Activated CD4-positive, alpha-beta memory T cell treated with anti-CD3 and anti-CD28 coated beads for 36 hours (primary cell): ENCODE results near the gene KIF9. TPM values are rescaled to one million over a fixed set of nuclear protein-coding genes. Genes with fewer than 3 reads are reported as not detected.
A peak's percentile ranks its signal among the peaks of the same experiment; 100 is the strongest.
"Not testable (repeated sequence)": the region's sequence is repeated elsewhere in the genome, so short reads cannot be mapped to it uniquely, and the experiment has no call there.

ENCODE experiments used
- CTCF ChIA-PET: fragments of 350-600 bp; sonication (Branson Sonifier 250); formaldehyde crosslinking; loops from one replicate; lab custom pipeline; 2021; ENCODE audit warnings: antibody characterized with exemption, inconsistent platforms; lab: Charles Lee
- POLR2A ChIA-PET: fragments of 350-600 bp; sonication (Branson Sonifier 250); formaldehyde crosslinking; loops from one replicate; lab custom pipeline; 2021; ENCODE audit warnings: antibody characterized with exemption; lab: Charles Lee
- DNase-seq: peaks from one replicate; pipeline ENCODE4 v3.0.0-alpha.2; 2020
- H3K27ac Mint-ChIP-seq: one replicate; pipeline ENCODE4 v1.8.0; 2021; ENCODE audit warnings: mixed read lengths
- H3K27me3 Mint-ChIP-seq: one replicate; pipeline ENCODE4 v1.8.0; 2021; ENCODE audit warnings: mixed read lengths
- H3K36me3 Mint-ChIP-seq: one replicate; pipeline ENCODE4 v1.8.0; 2021; ENCODE audit warnings: mixed read lengths
- H3K4me1 Mint-ChIP-seq: one replicate; pipeline ENCODE4 v1.8.0; 2021; ENCODE audit warnings: low read depth, mixed read lengths
- H3K4me3 Mint-ChIP-seq: one replicate; pipeline ENCODE4 v1.8.0; 2021; ENCODE audit warnings: mild to moderate bottlenecking, mixed read lengths
- H3K9me3 Mint-ChIP-seq: one replicate; pipeline ENCODE4 v1.8.0; 2021; ENCODE audit warnings: mixed read lengths
- intact Hi-C: fragments of 100-400 bp; cut with micrococcal nuclease; formaldehyde crosslinking; loops from one replicate; pipeline ENCODE4 v1.15.1; 2023
- total RNA-seq, 2 experiments: library from RNA; stranded (reverse); gene quantifications; one replicate each; pipeline ENCODE4 v1.2.3, GENCODE V29; 2021

KIF9 gene, protein sequence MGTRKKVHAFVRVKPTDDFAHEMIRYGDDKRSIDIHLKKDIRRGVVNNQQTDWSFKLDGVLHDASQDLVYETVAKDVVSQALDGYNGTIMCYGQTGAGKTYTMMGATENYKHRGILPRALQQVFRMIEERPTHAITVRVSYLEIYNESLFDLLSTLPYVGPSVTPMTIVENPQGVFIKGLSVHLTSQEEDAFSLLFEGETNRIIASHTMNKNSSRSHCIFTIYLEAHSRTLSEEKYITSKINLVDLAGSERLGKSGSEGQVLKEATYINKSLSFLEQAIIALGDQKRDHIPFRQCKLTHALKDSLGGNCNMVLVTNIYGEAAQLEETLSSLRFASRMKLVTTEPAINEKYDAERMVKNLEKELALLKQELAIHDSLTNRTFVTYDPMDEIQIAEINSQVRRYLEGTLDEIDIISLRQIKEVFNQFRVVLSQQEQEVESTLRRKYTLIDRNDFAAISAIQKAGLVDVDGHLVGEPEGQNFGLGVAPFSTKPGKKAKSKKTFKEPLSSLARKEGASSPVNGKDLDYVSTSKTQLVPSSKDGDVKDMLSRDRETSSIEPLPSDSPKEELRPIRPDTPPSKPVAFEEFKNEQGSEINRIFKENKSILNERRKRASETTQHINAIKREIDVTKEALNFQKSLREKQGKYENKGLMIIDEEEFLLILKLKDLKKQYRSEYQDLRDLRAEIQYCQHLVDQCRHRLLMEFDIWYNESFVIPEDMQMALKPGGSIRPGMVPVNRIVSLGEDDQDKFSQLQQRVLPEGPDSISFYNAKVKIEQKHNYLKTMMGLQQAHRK
- total RNA-seq, result 1 to 10 TPM; 3.3 to 4.9 TPM

DNA sequence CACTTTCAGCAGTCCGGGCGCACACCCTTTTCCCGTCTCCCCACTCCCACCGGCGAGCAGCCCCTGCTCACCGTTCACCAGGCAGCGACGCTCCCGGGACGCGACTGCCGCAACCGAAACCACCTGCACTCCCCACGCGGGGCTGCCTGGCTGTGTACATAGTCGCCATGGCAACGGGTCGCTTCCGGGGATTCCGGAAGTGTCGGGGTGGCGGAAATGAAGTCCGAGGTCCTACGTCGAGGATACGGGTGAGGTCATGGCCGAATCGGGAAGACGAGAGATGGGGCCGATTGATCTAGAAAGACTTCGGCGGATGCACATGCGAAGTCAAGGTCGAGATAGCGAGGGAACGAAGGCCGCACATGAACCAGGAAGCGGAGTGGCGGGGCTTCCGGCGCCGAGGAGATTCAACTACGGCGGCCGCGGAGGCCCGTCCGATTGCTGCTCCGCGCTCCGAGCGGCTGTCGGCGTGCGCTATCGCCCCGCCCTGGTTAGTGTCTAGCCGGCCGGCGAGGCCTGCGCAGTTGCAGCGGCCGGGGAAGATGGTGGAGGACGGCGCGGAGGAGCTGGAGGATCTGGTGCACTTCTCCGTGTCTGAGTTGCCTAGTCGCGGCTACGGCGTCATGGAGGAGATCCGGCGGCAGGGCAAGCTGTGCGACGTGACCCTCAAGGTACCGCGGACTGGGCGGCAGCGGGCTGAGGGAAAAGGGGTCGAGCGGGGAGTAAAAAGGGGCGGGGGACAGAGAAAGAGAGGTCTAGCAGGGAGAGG, at the start of gene KIF9, which contains the start of gene KLHL18:
KIF9 (minus strand) TSS at position 376 of the 769 bp plus-strand sequence. CDS start 5,425 bp downstream, outside the sequence.
KLHL18 (plus strand) TSS at position 521 of the 769 bp plus-strand sequence; CDS start at position 543, 22 bp downstream.
- Mint-ChIP-seq H3K4me1 (peaks cover 39% of the 10 kb centered on the region), H3K36me3 (peaks cover 3% of the 10 kb centered on the region), H3K27ac (peak within 1 kb of the TSS; percentile 100), H3K9me3 (no peaks in the 10 kb centered on the region), H3K27me3 (peaks cover 3% of the 10 kb centered on the region), H3K4me3 (peak within 1 kb of the TSS; percentile 98)
- POLR2A ChIA-PET, result interaction anchor here (0.7 to 3.5 kb wide), 4 partner anchors 8 to 252 kb away, joined by 3 to 19 read pairs (median 4); partner anchors contain the start of genes PTPN23 and SETD2
- CTCF ChIA-PET, result interaction anchor here (1.0 to 1.6 kb wide), 5 partner anchors 8 to 138 kb away, joined by 3 to 4 read pairs (median 4); partner anchors contain the start of gene SETD2
- peak; percentile 97 for DNase-seq
- intact Hi-C loops, result loop anchor here (1.0 to 10.0 kb wide), 4 partner anchors 98 to 305 kb away; partner anchors contain the start of genes CCDC12, NBEAL2, PTPN23 and SETD2

GRCh38 chr3:47324278-47324865, 41.8 kb upstream of the KIF9 start:
- Mint-ChIP-seq H3K27me3 (no peaks in the 10 kb centered on the region), H3K4me1 (peaks cover 3% of the 10 kb centered on the region), H3K27ac (no peak overlapping the region), H3K4me3 (no peak overlapping the region), H3K9me3 (no peaks in the 10 kb centered on the region), H3K36me3 (peaks cover 18% of the 10 kb centered on the region)
- POLR2A ChIA-PET, result no interaction called here
- CTCF ChIA-PET, result interaction anchor here (0.6 to 2.6 kb wide), 12 partner anchors 10 to 457 kb away, joined by 3 to 19 read pairs (median 3); partner anchors contain the start of gene SETD2
- peak; percentile 64 for DNase-seq
- intact Hi-C loops, result loop anchor here (2.0 to 10.0 kb wide), 3 partner anchors 160 to 458 kb away; partner anchors contain the start of gene SETD2

DNA sequence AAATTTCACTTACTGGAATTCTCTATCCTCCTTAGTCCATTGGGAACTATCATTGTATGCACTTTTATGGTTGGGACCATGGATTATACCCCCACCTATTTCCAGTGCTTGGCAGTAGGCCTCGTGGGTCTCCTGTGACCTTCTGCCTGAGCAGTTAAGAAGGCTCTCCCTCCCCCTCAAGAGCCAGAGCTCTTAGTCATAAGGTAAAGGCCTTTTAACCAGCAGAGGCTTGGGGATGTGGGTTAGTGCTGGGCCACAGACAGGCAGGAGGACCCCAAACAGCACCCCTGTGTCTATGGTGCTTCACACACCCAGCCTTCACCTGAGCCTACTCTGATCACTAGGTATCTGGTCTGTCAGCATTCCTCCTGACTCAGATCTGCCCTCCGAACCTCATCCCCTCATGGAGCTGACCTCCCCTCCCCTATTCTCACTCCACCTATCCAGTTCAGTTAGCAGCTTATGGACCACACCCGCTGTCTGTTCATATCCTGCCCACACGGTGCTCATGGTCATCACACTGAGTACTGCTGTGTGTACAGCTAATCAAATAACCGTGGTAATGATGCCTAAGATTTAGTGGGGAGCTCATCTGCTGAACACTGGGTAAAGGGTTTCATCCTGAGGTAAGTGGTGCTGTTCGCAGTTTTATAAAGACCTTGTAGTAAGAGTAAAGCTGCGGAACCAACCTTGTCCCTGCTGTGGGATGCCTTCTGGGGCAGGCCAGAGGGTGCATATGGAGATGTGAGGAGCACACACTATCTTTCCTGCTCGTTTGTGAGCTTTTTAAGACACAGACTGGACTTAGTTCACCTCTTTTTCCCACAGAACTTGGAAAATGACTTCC, 41.1 kb upstream of the KIF9 start:
- Mint-ChIP-seq H3K27ac (no peak overlapping the region), H3K4me1 (peaks cover 3% of the 10 kb centered on the region), H3K36me3 (peaks cover 17% of the 10 kb centered on the region), H3K9me3 (no peaks in the 10 kb centered on the region), H3K27me3 (no peaks in the 10 kb centered on the region), H3K4me3 (no peak overlapping the region)
- intact Hi-C loops, result loop anchor here (2.0 to 10.0 kb wide), 3 partner anchors 159 to 457 kb away; partner anchors contain the start of gene SETD2
- ChIA-PET CTCF (interaction anchor here (0.6 to 2.6 kb wide), 12 partner anchors 10 to 457 kb away, joined by 3 to 19 read pairs (median 3); partner anchors contain the start of gene SETD2), POLR2A (no interaction called here)
- no peak for DNase-seq

- H3K9me3 Mint-ChIP-seq, result no peaks in the 10 kb centered on the region
- no peak overlapping the region for H3K27ac Mint-ChIP-seq
- peaks cover 10% of the 10 kb centered on the region for H3K36me3 Mint-ChIP-seq
- intact Hi-C loops, result loop anchor here (10.0 kb wide), 1 partner anchor 305 kb away; no protein-coding TSS in a partner anchor
- H3K4me1 Mint-ChIP-seq, result peaks cover 4% of the 10 kb centered on the region
- H3K4me3 Mint-ChIP-seq, result no peak overlapping the region
- DNase-seq, result no peak
- CTCF ChIA-PET, result no interaction called here
- POLR2A ChIA-PET, result no interaction called here
- H3K27me3 Mint-ChIP-seq, result no peaks in the 10 kb centered on the region
Observed at GRCh38 chr3:47319956-47320355, 37.4 kb upstream of the KIF9 start.

GRCh38 chr3:47318916-47319315, 36.3 kb upstream of the KIF9 start:
- ChIA-PET POLR2A (no interaction called here), CTCF (no interaction called here)
- Mint-ChIP-seq H3K4me3 (no peak overlapping the region), H3K27ac (no peak overlapping the region), H3K36me3 (peaks cover 10% of the 10 kb centered on the region), H3K4me1 (peaks cover 13% of the 10 kb centered on the region), H3K27me3 (no peaks in the 10 kb centered on the region), H3K9me3 (no peaks in the 10 kb centered on the region)
- DNase-seq, result no peak
- intact Hi-C loops, result no loop called here

- CTCF ChIA-PET, intact Hi-C loops, H3K9me3 Mint-ChIP-seq, H3K27me3 Mint-ChIP-seq, H3K36me3 Mint-ChIP-seq, POLR2A ChIA-PET, H3K4me3 Mint-ChIP-seq, DNase-seq, H3K27ac Mint-ChIP-seq: not testable (repeated sequence)
- peaks cover 17% of the 10 kb centered on the region for H3K4me1 Mint-ChIP-seq
Observed at GRCh38 chr3:47316151-47316550, 33.6 kb upstream of the KIF9 start.

DNA sequence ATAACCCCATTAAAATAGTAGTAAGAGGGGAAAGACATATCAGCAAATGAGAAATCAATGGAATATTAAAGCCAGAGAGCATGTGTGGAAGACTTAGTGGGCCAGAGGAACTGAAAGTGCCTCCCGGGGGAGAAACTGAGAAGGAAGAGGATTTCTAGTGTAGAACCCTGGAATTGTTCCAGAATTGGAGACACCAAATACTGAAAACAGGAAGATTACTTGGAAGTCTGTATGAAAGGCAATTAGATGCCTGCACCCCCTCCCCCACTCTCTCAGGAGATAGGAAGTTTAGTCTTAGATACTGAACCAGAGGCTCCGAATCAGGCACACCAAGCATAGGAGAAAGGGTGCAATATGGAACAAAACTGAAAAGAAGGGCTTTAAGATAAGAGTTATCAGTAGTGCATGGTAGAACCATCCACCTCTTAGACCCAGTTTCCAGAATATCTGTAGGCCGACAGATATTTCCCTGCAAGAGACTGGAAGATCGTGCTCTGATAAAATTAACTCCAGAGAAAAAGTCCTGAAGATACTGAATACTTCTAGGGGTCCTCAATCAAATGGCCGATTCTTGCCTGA, 32.6 kb upstream of the KIF9 start:
- no peaks in the 10 kb centered on the region for H3K27me3 Mint-ChIP-seq
- ChIA-PET CTCF (interaction anchor here (2.1 to 3.7 kb wide), 2 partner anchors 8 to 150 kb away, joined by 9 to 19 read pairs; no protein-coding TSS in a partner anchor), POLR2A (interaction anchor here (1.5 kb wide), 1 partner anchor 65 kb away, joined by 3 read pairs; no protein-coding TSS in a partner anchor)
- H3K4me1 Mint-ChIP-seq, result peaks cover 19% of the 10 kb centered on the region
- peaks cover 4% of the 10 kb centered on the region for H3K36me3 Mint-ChIP-seq
- no peak for DNase-seq
- H3K27ac Mint-ChIP-seq, result no peak overlapping the region
- intact Hi-C loops, result no loop called here
- no peaks in the 10 kb centered on the region for H3K9me3 Mint-ChIP-seq
- no peak overlapping the region for H3K4me3 Mint-ChIP-seq

GRCh38 chr3:47314056-47314764, 31.6 kb upstream of the KIF9 start:
- Mint-ChIP-seq H3K4me1 (peaks cover 19% of the 10 kb centered on the region), H3K9me3 (no peaks in the 10 kb centered on the region), H3K4me3 (no peak overlapping the region), H3K36me3 (peaks cover 5% of the 10 kb centered on the region), H3K27me3 (no peaks in the 10 kb centered on the region), H3K27ac (no peak overlapping the region)
- intact Hi-C loops, result no loop called here
- ChIA-PET CTCF (interaction anchor here (0.6 to 3.7 kb wide), 7 partner anchors 9 to 1456 kb away, joined by 3 to 19 read pairs (median 3); no protein-coding TSS in a partner anchor), POLR2A (interaction anchor here (1.5 kb wide), 2 partner anchors 66 to 355 kb away, joined by 3 read pairs; no protein-coding TSS in a partner anchor)
- DNase-seq, result no peak

DNA sequence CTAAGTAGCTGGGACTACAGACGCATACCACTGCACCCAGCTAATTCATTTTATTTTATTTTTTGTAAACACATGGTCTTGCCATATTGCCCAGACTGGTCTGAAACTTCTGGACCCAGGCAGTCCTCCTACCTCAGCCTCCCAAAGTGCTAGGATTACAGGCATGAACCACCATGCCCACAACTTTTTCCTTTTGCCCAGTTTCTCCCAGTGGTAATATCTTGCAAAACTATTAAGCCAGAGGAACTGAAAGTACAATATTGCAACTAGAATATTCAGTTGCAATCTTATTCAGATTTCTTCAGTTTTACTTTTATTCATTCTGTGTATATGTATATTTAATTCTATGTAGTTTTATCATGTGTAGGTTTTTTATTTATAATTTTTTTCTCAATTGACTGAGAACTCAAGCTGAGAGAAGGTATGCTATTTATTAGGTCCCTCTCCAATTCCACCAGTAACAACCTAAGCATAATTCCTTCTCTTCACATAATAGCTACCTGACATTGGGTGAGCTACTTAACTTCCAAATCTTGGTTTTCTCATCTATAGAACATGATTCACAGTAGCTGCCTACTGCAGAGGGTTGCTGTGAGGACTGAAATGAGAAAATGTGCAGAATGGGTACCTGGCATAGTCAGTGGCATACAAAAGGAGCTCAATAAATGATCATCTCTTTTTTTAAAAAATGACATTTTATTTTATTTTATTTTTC, 30.9 kb upstream of the KIF9 start:
- Mint-ChIP-seq H3K36me3 (peaks cover 8% of the 10 kb centered on the region), H3K4me1 (peaks cover 19% of the 10 kb centered on the region), H3K27me3 (no peaks in the 10 kb centered on the region), H3K27ac (no peak overlapping the region), H3K4me3 (no peak overlapping the region), H3K9me3 (no peaks in the 10 kb centered on the region)
- CTCF ChIA-PET, result interaction anchor here (0.6 to 3.7 kb wide), 7 partner anchors 10 to 1456 kb away, joined by 3 to 19 read pairs (median 3); no protein-coding TSS in a partner anchor
- intact Hi-C loops, result no loop called here
- POLR2A ChIA-PET, result interaction anchor here (1.5 kb wide), 2 partner anchors 67 to 354 kb away, joined by 3 read pairs; no protein-coding TSS in a partner anchor
- DNase-seq, result no peak
